ENCODE results near the gene MYO1E.

Gene MYO1E

DNA sequence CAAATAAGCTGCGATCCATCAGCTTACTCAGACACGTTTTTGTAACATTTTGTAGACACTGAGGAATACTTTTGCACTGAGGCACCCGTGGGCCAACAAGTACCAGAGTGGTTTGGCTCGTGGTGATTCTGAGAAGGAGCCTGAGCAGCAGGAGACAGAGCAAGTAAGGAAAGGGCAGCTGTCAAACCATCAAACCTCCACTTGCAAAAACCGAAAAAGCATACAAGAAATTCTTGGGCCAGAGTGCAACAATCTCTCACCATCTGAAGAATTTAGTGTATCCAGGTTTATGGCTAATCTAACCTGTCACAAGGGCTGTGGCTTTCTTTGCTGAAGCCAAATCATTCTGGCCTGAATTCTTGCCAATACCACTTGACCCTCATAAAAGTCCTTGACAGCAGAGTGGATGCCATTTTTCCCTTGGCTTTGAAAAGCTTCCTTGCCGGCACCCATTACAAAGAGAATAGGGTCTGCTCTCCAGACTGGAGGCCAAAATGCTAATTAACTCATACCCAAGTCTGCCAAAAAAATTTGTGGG lies 56.7 kb downstream of the MYO1E start:
- DNase-seq (ENCODE audit: low spot score): no peak

DNA sequence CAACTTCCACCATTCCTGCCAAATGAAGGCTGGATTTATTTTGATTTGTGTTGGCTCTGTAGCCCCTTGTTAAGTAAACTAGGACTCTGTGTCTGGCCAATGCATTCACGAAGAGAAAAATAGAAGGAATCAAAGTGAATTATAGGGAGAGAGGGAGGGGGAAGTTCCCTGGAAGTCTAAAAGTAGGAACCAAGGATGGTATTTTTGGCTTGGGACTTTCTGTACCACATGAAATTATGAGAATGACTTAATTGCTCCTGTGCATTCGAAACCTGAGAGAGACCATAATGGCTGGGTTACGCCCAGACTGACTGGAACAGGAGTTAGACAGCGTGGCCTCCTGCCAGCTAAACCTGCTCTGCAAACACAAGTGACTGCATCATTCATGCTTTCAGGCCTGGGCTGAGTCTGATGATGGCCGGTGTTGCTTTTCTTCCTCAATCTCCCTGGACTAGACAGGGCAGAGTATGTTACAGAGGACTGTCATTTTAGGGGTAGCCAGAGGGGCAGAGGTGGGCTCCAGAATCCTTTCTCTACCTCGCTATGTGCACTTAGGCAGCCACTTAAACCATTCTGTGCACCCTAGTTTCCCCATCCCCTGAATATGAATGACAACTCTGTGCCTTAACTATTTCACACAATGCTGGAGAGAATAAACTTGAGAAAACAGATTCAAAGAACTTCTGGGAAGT lies 58.9 kb downstream of the MYO1E start:
- DNase-seq (ENCODE audit: low spot score): no peak

DNA sequence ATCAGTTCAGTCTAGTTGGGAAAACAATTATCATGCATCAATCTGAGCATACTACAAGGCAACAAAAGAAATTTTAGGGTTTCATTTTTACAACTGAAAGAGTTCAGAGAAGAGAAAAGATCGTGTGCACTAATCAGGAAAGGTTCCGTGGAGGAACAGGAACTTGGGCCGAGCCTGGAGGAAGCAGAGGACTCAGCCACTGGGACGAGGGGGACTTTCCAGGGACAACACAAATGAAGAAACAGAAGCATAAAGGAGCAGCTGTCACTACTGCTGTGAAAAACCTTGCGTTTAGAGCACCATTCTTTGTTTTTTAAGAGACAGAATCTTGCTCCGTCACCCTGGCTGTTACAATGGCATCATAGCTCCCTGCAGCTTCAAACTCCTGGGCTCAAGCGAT lies 60.5 kb downstream of the MYO1E start:
- DNase-seq (ENCODE audit: low spot score): no peak

DNA sequence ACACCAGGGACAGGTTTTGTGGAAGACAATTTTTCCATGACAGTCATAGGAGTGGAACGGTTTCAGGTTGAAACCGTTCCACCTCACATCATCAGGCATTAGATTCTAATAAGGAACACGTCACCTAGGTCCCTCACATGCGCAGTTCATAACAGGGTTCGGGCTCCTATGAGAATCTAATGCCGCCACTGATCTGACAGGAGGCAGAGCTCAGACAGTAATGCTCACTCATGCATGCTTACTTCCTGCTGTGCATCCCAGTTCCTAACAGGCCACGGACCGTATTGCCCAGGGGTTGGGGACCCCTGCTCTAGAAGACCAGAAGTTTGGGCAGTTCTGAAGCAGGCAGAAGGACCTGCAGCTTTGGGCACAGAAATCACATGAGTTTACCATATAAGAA lies 61.5 kb downstream of the MYO1E start:
- DNase-seq (ENCODE audit: low spot score): no peak

DNA sequence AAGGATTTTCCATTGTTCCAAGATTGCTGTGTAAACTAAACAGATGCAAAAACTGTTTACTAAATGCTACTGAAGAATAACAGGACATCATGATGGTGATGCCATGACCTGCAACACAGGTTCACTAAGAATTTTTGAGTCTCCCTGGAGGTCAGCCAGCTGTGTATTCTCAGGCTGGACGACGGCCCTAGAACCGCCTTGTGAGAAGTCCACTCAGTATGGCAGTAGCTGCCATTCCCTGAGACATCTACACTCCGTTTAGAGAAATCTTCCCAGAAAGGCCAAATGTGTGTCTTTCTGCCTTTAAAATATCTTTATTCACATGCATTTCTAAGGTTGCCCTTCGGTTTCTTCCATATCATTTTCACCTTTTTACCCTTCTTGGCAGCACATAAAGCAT lies 63.3 kb downstream of the MYO1E start:
- no peak for DNase-seq (ENCODE audit: low spot score)

DNA sequence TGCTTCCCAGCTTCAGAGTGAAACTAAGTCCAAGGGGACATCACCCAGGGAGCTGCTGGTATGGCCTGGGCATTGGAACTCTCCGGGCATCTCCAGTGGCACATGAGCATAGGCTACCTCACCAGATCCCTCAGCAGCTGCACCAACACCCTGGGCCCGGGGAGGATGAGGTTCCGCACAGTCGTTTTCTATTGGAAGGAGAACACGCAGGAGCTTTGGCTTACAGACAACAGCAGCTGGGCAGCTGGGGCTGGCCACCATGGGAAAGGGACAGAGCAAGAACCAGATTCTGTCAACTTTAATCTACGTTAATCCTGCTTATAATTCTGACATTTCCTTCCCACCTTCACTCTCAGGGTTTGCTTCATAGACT lies 65.5 kb downstream of the MYO1E start:
- no peak for DNase-seq (ENCODE audit: low spot score)

DNA sequence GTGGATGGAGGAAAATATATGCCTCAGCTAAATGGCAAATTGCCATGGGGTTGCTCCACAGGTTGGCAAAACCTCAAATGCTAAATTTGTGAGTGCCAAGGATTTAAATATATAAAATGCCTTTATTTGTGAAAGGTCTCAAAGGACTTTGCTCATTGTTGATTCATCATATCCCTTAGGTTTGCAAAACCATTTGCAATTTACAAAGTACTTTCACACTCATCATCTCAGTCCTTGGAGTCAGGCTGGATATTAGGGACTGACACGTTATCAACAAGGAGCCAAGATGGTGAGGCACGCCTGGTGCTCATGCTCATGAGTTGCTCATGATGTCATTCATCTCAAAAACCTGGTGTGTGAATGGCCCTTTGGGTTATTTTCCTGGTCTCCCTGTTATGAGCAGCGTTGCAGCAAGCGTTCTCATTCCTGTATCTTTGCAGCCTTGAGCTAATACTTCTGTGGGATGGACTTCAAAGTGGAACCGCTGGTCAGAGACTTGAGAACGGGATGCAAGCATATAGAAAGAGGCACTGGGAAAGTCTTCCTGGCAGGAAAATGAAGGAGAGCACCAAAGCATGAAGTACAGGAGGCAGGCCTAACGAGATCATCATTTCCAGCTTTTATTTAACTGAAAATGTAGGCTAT lies 66.0 kb downstream of the MYO1E start:
- no peak for DNase-seq (ENCODE audit: low spot score)

DNA sequence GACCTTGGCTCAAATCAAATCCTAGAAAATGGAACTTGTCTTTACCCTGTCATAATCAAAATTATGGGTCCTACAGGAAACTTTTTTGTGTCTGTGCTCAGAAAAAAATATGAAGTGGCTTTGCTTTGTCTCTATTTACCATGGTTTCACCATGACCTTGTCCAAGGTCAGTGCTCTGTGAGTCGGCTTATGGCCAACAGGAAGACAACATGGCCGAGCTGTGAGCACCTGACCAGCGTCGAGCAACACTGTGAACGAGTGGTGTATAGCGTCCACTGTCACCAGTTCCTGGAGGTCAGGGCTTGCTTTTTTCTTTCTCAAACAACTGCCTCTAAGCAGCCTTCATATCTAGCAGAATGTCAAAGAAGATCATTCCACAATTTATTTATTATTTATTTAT lies 67.9 kb downstream of the MYO1E start:
- no peak for DNase-seq (ENCODE audit: low spot score)

DNA sequence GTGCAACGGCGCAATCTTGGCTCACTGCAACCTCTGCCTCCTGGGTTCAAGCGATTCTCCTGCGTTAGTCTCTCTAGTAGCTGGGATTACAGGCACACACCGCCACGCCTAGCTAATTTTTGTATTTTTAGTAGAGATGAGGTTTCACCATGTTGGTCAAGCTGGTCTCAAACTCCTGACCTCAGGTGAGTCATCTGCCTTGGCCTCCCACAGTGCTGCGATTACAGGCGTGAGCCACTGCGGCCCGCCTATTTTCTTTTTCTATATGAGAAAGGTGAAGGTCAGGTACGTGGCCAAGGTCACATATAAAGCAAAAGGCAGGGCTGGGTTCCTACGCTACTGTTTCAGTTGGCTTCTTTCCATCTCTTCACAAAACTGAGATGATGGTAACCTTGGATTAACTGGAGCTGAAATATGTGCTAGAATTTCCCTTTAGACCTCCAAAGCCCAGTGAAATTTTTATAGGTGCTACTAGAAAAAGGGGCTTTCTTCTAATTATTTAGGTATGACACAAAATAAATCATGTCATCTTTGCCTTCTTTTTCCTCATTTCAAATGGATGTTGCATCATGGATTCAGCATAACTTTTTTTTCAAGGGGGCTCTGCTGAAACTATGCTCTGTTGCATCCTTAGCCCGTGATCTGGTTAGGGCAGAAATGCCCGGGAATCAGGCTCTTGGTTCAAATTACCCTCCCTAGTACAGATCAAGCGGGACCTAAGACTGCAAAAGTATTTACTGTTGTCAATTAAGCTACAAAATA lies 68.5 kb downstream of the MYO1E start:
- DNase-seq (ENCODE audit: low spot score): no peak

DNA sequence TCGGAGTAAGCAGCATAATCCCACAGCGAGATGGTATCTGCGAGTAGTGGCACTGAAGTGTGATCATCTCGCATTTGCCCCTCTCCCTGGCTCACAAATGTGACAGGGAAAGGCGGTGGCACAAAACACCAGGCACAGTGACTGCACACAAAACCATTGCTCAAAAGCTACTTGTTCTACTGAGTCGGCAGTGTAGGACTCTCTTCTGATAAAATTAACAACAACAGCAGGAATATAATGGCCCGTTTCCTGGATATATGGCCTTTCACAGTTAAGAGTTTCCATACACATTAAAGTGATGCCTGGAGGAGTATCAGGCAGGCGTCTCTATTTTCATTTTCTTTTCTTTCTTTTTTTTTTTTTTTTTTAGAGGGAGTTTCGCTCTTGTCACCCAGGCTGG lies 69.0 kb downstream of the MYO1E start:
- DNase-seq (ENCODE audit: low spot score): no peak

DNA sequence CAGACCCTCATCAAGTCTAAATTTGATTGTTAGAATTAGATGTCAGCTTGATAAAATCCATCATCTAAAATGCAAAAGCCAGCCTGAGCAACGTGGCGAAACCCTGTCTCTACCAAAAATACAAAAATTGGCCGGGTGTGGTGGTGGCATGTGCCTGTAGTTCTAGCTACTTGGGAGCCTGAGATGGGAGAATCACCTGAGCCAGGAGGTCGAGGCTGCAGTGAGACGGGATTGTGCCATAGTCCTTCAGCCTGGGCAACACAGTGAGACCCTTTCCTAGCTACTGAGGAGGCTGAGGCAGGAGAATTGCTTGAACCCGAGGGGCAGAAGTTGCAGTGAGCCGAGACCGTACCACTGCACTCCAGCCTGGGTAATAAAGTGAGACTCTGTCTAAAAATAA lies 69.5 kb downstream of the MYO1E start:
- no peak for DNase-seq (ENCODE audit: low spot score)

DNA sequence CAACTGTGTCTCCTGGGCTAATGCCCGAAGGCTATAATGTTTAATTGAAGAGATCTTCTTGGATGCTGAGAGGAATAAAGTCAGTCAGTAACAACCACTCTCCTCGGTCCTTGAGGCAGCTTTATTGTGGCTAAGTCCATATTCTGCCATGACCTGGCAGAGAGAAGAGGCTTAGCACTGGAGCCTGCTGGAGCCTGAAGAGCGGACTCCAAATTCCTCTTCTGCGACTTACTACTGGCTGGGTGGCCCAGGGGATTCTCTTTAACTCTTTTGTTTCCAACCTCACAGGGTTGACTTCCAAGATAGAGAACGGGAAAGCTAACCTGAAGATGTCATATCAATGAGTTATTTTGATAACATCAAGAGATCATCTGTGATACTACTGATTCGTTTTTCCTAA lies 71.1 kb downstream of the MYO1E start:
- no peak for DNase-seq (ENCODE audit: low spot score)

DNA sequence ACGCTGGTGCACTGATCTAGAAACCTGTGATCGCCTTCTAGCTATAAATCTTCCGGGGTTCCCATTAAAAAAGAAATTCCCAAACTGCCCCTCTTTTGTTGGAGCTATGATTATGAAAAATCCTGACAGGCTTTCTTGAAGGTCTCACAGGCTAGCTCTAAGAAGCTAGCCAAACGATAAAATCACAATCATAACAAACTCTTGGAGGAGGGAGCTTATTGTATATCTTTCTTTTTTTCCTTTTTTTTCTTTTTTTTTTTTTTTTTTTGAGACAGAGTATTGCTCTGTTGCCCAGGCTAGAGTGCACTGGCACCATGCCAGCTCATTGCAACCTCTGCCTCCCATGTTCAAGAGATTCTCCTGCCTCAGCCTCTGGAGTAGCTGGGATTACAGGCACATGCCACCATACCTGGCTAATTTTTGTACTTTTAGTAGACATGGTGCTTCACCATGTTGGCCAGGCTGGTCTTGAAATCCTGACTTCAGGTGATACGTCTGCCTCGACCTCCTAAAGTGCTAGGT lies 72.0 kb downstream of the MYO1E start:
- DNase-seq (ENCODE audit: low spot score): no peak

DNA sequence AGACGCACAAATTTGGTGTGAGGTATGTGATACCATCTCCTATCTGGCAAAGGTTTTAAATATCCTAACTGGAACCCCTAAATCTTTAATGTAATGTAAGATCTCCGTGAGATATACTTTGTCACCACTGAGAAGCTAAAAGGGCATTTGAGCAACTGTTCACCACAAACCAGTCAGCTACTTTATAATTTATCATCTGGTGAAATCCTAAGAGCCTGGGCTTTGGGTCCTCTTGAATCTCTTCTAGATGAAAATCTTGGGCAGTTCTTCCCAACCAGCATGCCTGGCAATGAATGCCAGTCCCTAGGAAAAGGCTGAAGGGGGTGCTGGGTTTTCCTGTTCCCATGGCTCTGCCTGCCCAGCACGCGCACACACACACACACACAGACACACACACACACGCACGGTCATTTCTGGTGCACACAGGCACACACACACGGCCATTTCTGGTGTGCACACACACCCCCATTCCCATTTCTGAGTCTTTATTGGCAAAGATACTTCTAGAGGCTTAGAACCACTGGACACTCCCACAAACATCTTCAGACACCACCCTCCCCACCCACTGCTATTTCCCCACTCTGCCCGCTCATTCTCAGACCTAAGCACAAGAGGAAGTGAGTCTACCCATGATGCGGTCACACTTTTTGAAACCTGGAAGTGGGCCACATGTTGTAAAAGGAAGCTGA lies 72.6 kb downstream of the MYO1E start:
- no peak for DNase-seq (ENCODE audit: low spot score)

DNA sequence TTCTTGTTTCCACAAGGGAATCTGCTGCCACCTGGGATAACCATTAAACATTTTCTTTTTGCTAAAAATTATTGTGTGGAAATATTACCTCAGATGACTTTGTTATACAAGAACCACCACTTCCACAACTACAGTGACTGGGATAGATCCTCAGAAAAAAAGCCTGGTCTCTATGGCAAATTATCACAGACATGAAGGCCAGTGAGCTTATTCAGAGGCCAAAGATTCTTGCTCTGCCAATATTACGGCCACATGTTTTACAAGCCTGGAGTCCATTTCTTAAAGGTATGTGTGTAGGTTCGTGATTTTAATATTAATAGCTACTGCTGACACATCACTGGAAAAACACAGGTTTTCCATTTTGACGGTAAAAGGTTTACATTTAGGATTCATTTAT lies 73.8 kb downstream of the MYO1E start:
- DNase-seq (ENCODE audit: low spot score): no peak

DNA sequence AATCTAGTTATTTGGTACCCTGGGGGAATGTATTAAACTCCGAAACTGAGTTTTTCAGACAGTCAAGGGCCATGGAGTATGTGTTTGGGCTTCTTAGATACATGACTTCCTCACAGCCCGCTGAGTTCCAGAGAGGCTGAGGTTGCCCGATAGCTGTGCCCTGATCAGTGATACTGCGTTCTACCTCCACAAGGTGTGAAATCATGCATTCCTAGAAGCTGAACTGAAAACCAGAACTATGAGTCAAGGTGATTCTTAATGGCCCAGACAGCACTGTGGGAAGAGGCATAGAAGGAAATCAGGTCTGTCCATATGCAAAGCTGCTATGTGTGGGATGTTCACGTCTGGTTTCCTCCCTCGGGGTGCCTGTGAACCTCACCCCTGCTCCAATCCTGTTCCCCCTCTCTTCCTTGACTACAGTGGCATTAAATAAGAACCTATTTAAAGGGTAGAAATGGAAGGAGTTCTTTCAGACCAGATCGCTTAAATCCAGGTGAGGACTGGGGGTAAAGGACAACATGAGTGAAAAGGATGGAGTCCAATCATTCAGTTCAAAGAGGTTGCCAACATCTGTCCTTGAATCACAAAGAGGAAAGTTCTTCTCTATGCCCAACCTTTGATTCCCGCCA lies 74.3 kb downstream of the MYO1E start:
- DNase-seq (ENCODE audit: low spot score): no peak

DNA sequence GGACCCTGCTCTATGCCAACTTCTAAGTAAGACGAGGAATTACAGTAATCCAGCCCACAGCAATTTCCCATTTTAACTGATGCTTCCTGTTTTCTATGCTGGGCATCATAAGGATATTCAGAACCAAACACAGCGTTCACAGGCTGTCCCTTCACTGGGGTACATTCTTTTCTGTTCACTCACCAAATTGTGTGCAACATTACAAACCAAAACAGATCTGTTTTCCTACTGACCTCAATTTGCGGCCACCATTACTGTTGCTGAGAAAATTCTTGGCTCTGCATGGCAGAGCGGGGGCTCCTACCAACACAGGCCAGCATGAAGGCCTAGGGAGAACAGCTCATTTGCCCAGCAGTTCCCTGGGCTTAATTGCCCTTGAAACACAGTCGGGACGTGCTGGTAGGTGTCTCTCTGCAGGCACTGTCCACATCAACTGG lies 76.5 kb downstream of the MYO1E start:
- DNase-seq (ENCODE audit: low spot score): no peak

DNA sequence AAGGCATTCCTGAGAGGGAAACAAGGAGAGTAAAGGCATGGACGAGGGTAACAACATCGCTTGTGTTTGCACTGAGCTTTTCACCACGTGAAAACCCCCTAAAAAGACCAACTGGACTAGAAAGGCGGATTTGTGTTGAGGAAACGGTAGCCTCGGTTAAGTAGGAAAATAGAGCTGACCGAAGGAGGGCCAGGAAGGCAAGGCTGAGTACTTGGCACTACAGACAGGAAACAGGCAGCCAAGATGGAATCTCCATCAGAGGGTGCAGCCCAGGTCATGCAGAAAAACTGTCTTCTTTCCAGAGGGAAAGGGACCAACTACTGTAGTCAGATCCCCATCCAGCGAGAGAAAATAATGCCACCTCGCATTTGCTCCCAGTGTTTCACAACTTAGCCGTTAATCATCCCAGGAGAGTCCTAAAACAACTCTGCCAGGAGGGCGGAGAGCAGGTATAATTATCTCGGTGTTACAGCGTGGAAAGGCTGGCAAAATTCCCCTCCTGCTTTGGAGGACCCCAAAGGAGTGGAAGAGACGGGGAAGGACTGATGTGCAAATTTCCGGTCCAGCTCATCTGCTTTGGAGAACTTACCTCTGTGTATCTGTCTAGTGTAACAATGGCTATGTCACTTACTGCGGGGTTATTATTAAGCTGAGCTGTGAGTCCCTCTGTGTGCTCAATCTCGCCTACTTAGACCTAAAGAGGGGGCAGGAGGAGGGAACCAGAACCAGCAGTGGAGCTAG lies 77.2 kb downstream of the MYO1E start:
- DNase-seq (ENCODE audit: low spot score): no peak

DNA sequence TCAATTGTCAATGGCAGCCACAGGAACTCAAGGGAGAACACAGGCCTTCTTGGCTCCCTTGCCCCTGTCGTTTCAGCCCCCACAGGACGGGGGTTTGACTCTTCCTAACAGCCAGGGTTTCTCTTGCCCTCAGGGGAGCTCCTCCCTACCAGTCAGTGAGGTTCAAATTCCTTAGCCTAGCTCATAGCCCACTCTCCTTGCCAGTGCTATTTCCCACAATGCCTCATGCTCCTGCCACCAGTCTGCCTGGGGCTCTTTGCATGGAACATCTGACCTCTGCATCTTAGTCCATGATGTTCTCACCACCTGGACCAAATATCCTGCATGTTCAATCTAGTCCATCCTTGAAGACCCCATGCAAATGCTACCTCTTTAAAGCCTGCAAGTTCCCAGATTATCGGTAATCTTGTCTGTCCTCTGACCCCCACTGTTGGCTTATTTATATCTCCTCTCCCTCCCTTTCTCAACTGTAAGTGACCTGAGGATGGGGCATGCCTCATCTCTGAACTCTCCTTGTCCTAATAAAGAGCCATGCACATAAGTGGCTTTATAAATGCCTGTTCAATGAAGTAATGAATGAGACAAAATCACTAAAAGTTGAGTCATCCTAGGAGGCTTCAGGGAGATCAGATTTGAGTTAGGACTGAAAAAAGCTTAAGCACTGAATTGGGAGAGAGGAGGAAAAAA lies 78.0 kb downstream of the MYO1E start:
- no peak for DNase-seq (ENCODE audit: low spot score)

DNA sequence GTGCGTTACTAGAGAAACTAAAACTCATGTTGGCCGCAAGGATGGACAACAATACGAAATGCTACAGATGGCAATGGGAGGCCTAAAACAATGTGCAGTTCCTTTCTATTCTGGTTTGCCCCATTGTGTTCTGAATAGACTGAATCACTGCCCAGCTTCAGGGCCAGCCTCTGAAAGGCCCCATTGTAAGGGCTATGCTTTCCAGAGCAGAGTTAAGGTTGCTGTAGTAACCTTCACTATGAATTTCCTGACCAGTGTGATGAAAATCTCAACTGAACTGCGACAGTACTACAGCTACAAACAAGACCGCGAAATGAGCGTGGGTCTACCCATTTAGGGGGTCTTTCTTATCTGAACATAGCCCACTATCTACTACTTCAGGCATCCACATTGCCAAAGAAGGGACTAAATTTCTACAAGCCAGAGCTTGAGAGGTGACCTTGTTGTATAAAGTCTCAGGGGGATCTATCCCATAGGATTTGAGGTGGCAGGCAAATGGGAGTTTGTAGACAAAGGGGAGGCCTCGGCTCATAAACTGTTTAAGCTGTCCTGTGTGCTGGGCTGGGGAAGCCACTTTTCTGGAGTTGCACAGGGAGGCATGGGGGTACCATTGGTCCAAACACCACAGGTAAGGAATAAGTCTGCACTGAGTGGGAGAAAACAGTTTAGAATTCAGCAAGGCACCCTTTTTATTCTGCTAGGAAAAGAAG lies 80.1 kb downstream of the MYO1E start:
- DNase-seq (ENCODE audit: low spot score): no peak
